H9 (cell line): ENCODE results near the gene BORCS8. TPM values are rescaled to one million over a fixed set of nuclear protein-coding genes. Genes with fewer than 3 reads are reported as not detected.

Experiments
- DNase-seq: peaks from one replicate; pipeline ENCODE4 v3.0.0-alpha.2; 2017
- H2AFZ ChIP-seq: one replicate; pipeline ENCODE4 v1.6.1; 2013; ENCODE audit warnings: mild to moderate bottlenecking, low read length, control low read depth, moderate library complexity
- H2AK5ac ChIP-seq: 2 replicates; pipeline ENCODE4 v1.6.1; 2013; ENCODE audit warnings: low read length, control low read depth, mixed read lengths; ENCODE audit not compliant: insufficient read length
- H2BK120ac ChIP-seq: one replicate; pipeline ENCODE4 v1.6.1; 2013; ENCODE audit warnings: low read depth, mild to moderate bottlenecking, low read length, control low read depth, inconsistent platforms; ENCODE audit not compliant: poor library complexity, severe bottlenecking
- H2BK12ac ChIP-seq: 2 replicates; pipeline ENCODE4 v1.6.1; 2013; ENCODE audit warnings: low read length, control low read depth, mixed read lengths, low read depth; ENCODE audit not compliant: insufficient read length
- H2BK15ac ChIP-seq: 2 replicates; pipeline ENCODE4 v1.6.1; 2013; ENCODE audit warnings: low read depth, low read length, control low read depth
- H2BK20ac ChIP-seq: one replicate; pipeline ENCODE4 v1.6.1; 2013; ENCODE audit warnings: low read depth, mild to moderate bottlenecking, low read length, control low read depth, inconsistent platforms; ENCODE audit not compliant: poor library complexity, severe bottlenecking
- H2BK5ac ChIP-seq: 2 replicates; pipeline ENCODE4 v1.6.1; 2013; ENCODE audit warnings: low read length, control low read depth, mixed read lengths; ENCODE audit not compliant: insufficient read length
- H3K14ac ChIP-seq: 2 replicates; pipeline ENCODE4 v1.6.1; 2013; ENCODE audit warnings: low read length, control low read depth; ENCODE audit not compliant: insufficient read depth
- H3K18ac ChIP-seq: 2 replicates; pipeline ENCODE4 v1.6.1; 2013; ENCODE audit warnings: low read depth, mild to moderate bottlenecking, mixed read lengths, low read length, control low read depth; ENCODE audit not compliant: insufficient read length
- H3K23ac ChIP-seq: 2 replicates; pipeline ENCODE4 v1.6.1; 2013; ENCODE audit warnings: low read length, control low read depth, mixed read lengths, low read depth; ENCODE audit not compliant: insufficient read length
- H3K23me2 ChIP-seq: 2 replicates; pipeline ENCODE4 v1.6.1; 2013; ENCODE audit warnings: low read depth, mild to moderate bottlenecking, mixed read lengths, low read length, control low read depth; ENCODE audit not compliant: insufficient read length, poor library complexity, severe bottlenecking
- H3K27ac ChIP-seq: 2 replicates; pipeline ENCODE4 v1.5.1; 2013; ENCODE audit warnings: low read length, control low read depth, mixed read lengths, low read depth; ENCODE audit not compliant: insufficient read length
- H3K27me3 ChIP-seq: 2 replicates; pipeline ENCODE4 v1.6.1; 2013; ENCODE audit warnings: low read length, control low read depth, inconsistent platforms; ENCODE audit not compliant: insufficient read depth
- H3K4ac ChIP-seq: 2 replicates; pipeline ENCODE4 v1.6.1; 2013; ENCODE audit warnings: low read depth, mild to moderate bottlenecking, control low read depth, inconsistent platforms, low read length, moderate library complexity
- H3K4me1 ChIP-seq: 2 replicates; pipeline ENCODE4 v1.6.1; 2013; ENCODE audit warnings: low read length, control low read depth, inconsistent platforms; ENCODE audit not compliant: insufficient read depth
- H3K4me2 ChIP-seq: 2 replicates; pipeline ENCODE4 v1.6.1; 2013; ENCODE audit warnings: low read length, control low read depth, mixed read lengths; ENCODE audit not compliant: insufficient read length, insufficient read depth
- H3K56ac ChIP-seq: 2 replicates; pipeline ENCODE4 v1.6.1; 2013; ENCODE audit warnings: low read depth, mild to moderate bottlenecking, mixed read lengths, low read length, control low read depth; ENCODE audit not compliant: insufficient read length
- H3K79me1 ChIP-seq: 2 replicates; pipeline ENCODE4 v1.6.1; 2013; ENCODE audit warnings: low read depth, mild to moderate bottlenecking, moderate library complexity, low read length, control low read depth, inconsistent platforms; ENCODE audit not compliant: insufficient read depth, poor library complexity, severe bottlenecking
- H3K79me2 ChIP-seq: 2 replicates; pipeline ENCODE4 v1.6.1; 2013; ENCODE audit warnings: low read length, control low read depth, inconsistent platforms; ENCODE audit not compliant: insufficient read depth
- H3K9ac ChIP-seq: 2 replicates; pipeline ENCODE4 v1.6.1; 2013; ENCODE audit warnings: low read length, control low read depth, mixed read lengths; ENCODE audit not compliant: insufficient read length; ENCODE audit errors: extremely low read depth
- H3K9me3 ChIP-seq: one replicate; pipeline ENCODE4 v1.6.1; 2013; ENCODE audit warnings: low read depth, low read length, inconsistent platforms; ENCODE audit not compliant: control insufficient read depth
- H3T11ph ChIP-seq: one replicate; pipeline ENCODE4 v1.6.1; 2013; ENCODE audit warnings: mild to moderate bottlenecking, low read length, control low read depth, inconsistent platforms
- H4K20me1 ChIP-seq: one replicate; pipeline ENCODE4 v1.6.1; 2013; ENCODE audit not compliant: control insufficient read depth, insufficient read length, insufficient read depth
- H4K5ac ChIP-seq: 2 replicates; pipeline ENCODE4 v1.6.1; 2013; ENCODE audit warnings: low read depth, mild to moderate bottlenecking, mixed read lengths, low read length, control low read depth; ENCODE audit not compliant: insufficient read length
- H4K8ac ChIP-seq: replicated peaks from 2 replicates; pipeline ENCODE4 v1.6.1; 2013; ENCODE audit warnings: low read length, control low read depth, mixed read lengths, low read depth; ENCODE audit not compliant: insufficient read length
- H4K91ac ChIP-seq: 2 replicates; pipeline ENCODE4 v1.6.1; 2013; ENCODE audit warnings: low read depth, mild to moderate bottlenecking, moderate library complexity, mixed read lengths, low read length, control low read depth; ENCODE audit not compliant: insufficient read length
- H3K27ac Mint-ChIP-seq, 3 experiments: 2 replicates in 2 of 3; 3 replicates in 1 of 3; pipeline ENCODE4 v1.8.0; 2020 to 2021; ENCODE audit warnings: mixed read lengths in 3 of 3, mild to moderate bottlenecking in 1 of 3, moderate library complexity in 1 of 3
- H3K27me3 Mint-ChIP-seq: 2 replicates; pipeline ENCODE4 v1.8.0; 2021; ENCODE audit warnings: low read depth, mild to moderate bottlenecking, moderate library complexity, mixed read lengths
- H3K36me3 Mint-ChIP-seq, 3 experiments: 2 replicates in 2 of 3; 3 replicates in 1 of 3; pipeline ENCODE4 v1.8.0; 2020 to 2021; ENCODE audit warnings: low read depth in 3 of 3, mixed read lengths in 3 of 3; ENCODE audit not compliant: insufficient read depth in 1 of 3
- H3K4me1 Mint-ChIP-seq, 2 experiments: 2 replicates each; pipeline ENCODE4 v1.8.0; 2020; ENCODE audit warnings: mixed read lengths in 2 of 2
- H3K4me3 Mint-ChIP-seq, 2 experiments: 2 replicates in 1 of 2; 3 replicates in 1 of 2; pipeline ENCODE4 v1.8.0; 2020 to 2021; ENCODE audit warnings: mild to moderate bottlenecking in 2 of 2, mixed read lengths in 2 of 2, moderate library complexity in 1 of 2
- H3K9me3 Mint-ChIP-seq, 2 experiments: 2 replicates in 1 of 2; 3 replicates in 1 of 2; pipeline ENCODE4 v1.8.0; 2020; ENCODE audit warnings: mild to moderate bottlenecking in 2 of 2, mixed read lengths in 2 of 2, moderate library complexity in 1 of 2
- WGBS: extraction: QIAGEN DNeasy Blood & Tissue Kit; methylation state at CpG from one replicate; pipeline ENCODE4 v1.1.7; 2013; ENCODE audit warnings: missing lambda C conversion rate, low lambda C conversion rate, mixed read lengths; ENCODE audit not compliant: insufficient read length; ENCODE audit errors: extremely low coverage; 5-methylcytosine and 5-hydroxymethylcytosine counted together
- total RNA-seq: library from RNA; stranded (reverse); gene quantifications from 2 replicates; pipeline ENCODE4 v1.2.1, GENCODE V29; 2021
- TF ChIP-seq, protein P1 (sequence below): fragments of 200-600 bp; sonication (generic); conservative IDR thresholded peaks from 3 replicates; pipeline ENCODE4 v1.8.0; 2021; ENCODE audit warnings: antibody characterized with exemption, mild to moderate bottlenecking

BORCS8 gene
- total RNA-seq, 1 experiment from 2014 or later = 20.4 TPM

DNA sequence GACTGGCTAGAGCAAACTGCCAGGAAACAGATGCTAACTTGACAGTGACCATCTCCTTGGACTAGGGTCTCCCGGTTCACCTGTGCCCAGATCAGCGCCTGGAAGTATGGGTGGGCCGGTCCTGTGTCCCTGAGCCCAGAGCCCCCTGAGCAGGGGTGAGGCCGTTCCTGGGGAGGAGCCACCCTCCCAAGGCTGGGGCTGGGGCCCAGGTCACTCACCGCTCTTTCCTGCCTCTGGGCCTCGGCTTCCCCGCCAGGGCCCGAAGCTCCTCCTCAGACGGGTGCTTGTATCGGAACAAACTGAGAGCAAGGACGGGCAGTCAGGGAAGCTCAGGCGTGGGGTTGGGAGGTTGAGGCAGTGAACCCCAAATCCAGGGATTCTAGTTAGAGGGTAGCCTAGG is 59.0 kb downstream of the BORCS8 start:
- Histone ChIP-seq H3K9me3 (peaks cover 6% of the 10 kb centered on the region), H4K20me1 (peaks cover 3% of the 10 kb centered on the region), H2BK12ac (no peak overlapping the region), H2BK20ac (no peak overlapping the region), H3K56ac (no peak overlapping the region), H3K14ac (no peak overlapping the region), H3T11ph (no peak overlapping the region), H3K9ac (no peak overlapping the region), H2BK15ac (no peak overlapping the region), H4K91ac (no peak overlapping the region), H4K5ac (no peak overlapping the region), H2BK120ac (no peak overlapping the region), H3K23ac (no peak overlapping the region), H3K4me1 (no peaks in the 10 kb centered on the region), H4K8ac (no peak overlapping the region), H2BK5ac (no peak overlapping the region), H3K4me2 (no peak overlapping the region), H3K27ac (no peak overlapping the region), H3K79me2 (no peaks in the 10 kb centered on the region), H3K27me3 (no peaks in the 10 kb centered on the region; the same call in 1 of the 2 replicates), H3K18ac (no peak overlapping the region), H2AK5ac (no peak overlapping the region), H3K79me1 (no peaks in the 10 kb centered on the region), H2AFZ (no peak overlapping the region), H3K4ac (no peak overlapping the region), H3K23me2 (peaks cover 13% of the 10 kb centered on the region)
- H3K4me3 Mint-ChIP-seq = no peak overlapping the region
- WGBS = no CpG with 5 or more reads among the region's 12 CpGs
- peaks cover 24 to 32% (median 32%) of the 10 kb centered on the region in 3 experiments for H3K36me3 Mint-ChIP-seq
- H3K4me1 Mint-ChIP-seq = peaks cover 14 to 15% of the 10 kb centered on the region in 2 experiments
- no peak for DNase-seq
- no peak overlapping the region for H3K27ac Mint-ChIP-seq
- TF ChIP-seq, protein P1, sequence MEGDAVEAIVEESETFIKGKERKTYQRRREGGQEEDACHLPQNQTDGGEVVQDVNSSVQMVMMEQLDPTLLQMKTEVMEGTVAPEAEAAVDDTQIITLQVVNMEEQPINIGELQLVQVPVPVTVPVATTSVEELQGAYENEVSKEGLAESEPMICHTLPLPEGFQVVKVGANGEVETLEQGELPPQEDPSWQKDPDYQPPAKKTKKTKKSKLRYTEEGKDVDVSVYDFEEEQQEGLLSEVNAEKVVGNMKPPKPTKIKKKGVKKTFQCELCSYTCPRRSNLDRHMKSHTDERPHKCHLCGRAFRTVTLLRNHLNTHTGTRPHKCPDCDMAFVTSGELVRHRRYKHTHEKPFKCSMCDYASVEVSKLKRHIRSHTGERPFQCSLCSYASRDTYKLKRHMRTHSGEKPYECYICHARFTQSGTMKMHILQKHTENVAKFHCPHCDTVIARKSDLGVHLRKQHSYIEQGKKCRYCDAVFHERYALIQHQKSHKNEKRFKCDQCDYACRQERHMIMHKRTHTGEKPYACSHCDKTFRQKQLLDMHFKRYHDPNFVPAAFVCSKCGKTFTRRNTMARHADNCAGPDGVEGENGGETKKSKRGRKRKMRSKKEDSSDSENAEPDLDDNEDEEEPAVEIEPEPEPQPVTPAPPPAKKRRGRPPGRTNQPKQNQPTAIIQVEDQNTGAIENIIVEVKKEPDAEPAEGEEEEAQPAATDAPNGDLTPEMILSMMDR = no peak
- H3K27me3 Mint-ChIP-seq = peaks cover 13% of the 10 kb centered on the region
- peaks cover 16 to 17% of the 10 kb centered on the region in 2 experiments for H3K9me3 Mint-ChIP-seq
